Germinal center (tissue), 1 donor: ENCODE results near the gene C1orf94.
"Not testable (repeated sequence)": the region's sequence is repeated elsewhere in the genome, so short reads cannot be mapped to it uniquely, and the experiment has no call there.

Experiments used
- DNase-seq: peaks from one replicate; pipeline ENCODE4 v3.0.0; 2012; ENCODE audit warnings: mixed read lengths, low spot score

Gene C1orf94

GRCh38 chr1:34164771-34165391 is 11.8 kb upstream of the C1orf94 start, which contains the start of gene CSMD2:
Gene CSMD2, minus strand, starts transcription at chr1:34165230. Its CDS starts 133 bp downstream, at chr1:34165097.
- DNase-seq: no peak

GRCh38 chr1:34165422-34165921 is 11.2 kb upstream of the C1orf94 start:
- no peak for DNase-seq

GRCh38 chr1:34166191-34166624 is 10.5 kb upstream of the C1orf94 start:
- no peak for DNase-seq

GRCh38 chr1:34166625-34167361 is 9.9 kb upstream of the C1orf94 start:
- DNase-seq: no peak

- DNase-seq: no peak
Measured at GRCh38 chr1:34167389-34167788, 9.3 kb upstream of the C1orf94 start.

DNA sequence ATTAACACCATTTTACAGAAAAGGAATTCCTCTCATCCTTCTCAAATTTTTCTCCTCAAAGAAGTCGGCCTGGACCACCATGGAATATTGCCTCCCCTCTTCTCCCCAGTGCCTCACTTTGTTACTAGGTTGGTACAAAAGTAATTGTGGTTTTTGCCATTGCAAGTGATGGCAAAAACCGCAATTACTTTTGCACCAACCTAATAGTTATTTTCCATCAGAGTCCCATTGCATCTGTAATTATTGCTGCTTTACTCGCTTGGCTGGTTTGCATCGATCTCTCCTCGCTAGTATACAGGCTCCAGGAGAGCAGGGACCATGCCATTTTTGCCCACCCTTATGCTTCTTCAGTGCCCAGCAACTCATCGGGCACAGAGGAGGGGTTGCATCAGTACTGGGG is 963 bp upstream of the C1orf94 start:
- no peak for DNase-seq

GRCh38 chr1:34178072-34178471 is 1.4 kb downstream of the C1orf94 start:
- no peak for DNase-seq

- DNase-seq: not testable (repeated sequence)
Measured at GRCh38 chr1:34183381-34183780, 6.7 kb downstream of the C1orf94 start.

GRCh38 chr1:34186741-34187494 is 10.2 kb downstream of the C1orf94 start:
- DNase-seq: no peak

GRCh38 chr1:34188418-34188817 is 11.7 kb downstream of the C1orf94 start:
- DNase-seq: no peak

DNA sequence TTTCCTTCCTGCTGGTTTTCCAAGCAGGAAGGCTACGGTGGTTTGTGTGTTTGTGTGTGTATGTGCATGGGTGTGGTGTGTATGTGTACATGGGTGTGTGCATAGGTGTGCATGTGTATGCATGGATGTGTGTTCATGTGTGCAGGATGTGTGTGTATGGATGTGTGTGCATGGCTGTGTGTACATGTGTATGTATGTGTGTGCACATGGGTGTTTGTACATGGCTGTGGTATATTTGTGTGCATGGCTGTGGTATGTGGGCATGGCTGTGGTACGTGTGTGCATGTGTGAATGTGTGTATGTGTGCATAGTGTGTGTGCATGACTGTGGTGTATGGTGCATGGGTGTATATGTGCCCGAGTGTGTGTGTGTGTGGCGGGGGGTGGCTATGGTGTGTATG is 12.3 kb downstream of the C1orf94 start:
- no peak for DNase-seq

DNA sequence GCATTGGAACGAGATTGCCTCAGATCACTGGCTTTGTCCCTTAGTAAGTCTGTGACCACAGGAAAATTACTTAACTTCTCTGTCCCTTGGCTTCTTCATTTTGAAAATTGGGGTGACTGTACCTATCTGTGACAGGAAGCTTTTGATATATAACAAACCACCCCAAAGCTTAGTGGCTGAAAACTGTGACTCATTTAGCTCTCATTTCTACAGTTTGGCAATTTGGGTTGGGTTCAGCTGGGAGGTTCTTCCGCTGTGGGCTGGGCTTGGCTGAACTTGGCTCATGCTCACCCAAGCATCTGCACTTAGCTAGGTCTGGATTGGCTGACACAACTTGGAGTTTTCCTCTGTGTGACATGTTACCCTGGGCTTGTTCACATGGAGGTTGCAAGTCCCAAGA is 14.0 kb downstream of the C1orf94 start:
- DNase-seq: no peak

DNA sequence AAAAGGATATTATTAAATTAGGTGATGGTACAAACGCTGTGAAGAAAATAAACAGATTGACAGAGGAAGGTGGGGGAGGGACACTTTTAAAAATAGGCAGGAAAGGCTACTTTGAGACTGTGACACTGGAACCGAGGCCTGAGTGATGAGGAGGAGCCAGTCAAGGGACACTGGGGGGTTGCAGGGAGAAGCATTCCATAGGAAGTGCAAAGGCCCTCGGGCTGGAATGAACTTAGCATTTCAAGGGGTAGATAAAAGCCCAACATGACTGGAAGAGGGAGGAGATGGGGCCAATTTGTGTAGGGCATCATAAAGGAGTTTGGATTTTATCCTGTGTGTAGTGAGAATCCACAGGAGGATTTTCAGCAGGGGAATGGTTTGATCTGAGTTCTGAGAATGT is 15.9 kb downstream of the C1orf94 start:
- DNase-seq: no peak

DNA sequence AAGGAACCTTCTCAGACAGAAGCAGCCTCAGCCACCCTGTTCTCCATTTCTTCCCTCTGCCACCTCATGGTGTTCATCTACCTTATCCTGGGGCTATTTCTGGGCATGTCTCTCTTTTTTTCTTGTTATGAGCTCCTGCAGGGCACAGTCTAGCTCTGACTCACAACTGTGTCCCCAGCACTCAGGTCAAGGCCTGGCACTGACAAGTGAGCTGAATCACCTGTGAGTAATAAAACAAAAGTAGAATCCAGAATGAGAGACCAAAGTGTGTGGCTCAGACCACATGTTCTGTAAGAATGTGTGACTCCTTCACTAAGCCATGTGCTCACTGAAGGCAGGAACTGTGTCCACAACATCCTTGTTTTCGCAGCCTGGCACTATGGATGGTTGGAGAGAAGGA is 23.2 kb downstream of the C1orf94 start:
- no peak for DNase-seq

DNA sequence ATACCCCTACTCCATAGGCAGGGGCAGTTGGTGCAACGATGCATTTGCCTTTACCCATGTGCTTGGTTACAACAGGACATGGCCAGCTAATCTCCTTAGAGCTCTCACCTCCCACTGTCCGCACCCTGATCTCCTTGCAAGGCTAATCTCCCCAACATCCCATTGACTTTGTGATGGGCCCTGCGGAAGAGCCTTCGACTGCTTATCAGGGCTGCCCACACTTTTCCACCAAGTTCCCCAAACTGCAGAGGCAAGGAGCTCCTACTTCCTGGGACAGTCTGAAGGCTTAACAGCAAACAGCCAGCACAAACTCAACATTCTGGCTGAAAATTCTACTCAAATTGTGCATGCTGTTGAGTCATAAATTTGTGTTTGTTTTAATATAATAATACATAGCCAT is 36.0 kb downstream of the C1orf94 start:
- no peak for DNase-seq

DNA sequence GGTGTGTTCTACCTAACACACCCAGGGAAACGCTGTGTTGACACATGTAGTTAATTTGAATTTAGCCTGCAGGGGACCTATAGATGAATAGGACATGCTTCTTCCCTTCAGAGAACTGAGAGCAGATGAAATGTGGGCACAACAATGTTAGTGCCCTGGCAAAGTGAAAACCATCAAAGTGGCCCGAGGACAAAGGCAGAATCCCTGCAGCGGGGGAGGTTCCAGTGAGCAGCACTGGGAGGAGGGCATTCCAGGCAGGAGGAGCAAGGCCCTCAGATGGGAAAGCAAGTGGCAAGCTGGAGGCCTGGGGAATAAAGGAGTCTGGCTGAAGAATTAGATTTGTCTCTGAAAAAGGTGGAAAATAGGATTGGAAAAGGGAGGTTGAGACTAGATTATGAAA is 37.2 kb downstream of the C1orf94 start:
- no peak for DNase-seq

- DNase-seq: no peak
Measured at GRCh38 chr1:34231441-34231840, 54.7 kb downstream of the C1orf94 start.

DNA sequence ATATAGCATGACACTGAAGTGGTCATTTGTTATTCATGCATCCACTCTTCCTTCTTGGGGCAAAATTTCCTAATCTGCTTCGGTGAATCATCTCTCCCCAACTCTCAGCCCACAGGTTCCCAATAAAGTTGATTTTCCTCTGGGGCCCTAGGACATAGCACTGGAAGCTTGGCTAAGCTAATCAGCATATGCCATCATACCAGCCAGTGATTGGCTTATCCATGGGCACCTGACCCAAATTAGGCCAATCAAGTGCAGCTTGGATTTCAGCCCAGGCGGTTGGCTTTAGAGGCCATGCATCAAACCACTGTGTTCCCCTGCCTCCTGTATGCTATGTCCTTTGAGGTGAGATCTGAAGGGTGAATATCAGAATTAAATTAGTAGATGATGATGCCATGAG is 58.9 kb downstream of the C1orf94 start:
- DNase-seq: no peak

DNA sequence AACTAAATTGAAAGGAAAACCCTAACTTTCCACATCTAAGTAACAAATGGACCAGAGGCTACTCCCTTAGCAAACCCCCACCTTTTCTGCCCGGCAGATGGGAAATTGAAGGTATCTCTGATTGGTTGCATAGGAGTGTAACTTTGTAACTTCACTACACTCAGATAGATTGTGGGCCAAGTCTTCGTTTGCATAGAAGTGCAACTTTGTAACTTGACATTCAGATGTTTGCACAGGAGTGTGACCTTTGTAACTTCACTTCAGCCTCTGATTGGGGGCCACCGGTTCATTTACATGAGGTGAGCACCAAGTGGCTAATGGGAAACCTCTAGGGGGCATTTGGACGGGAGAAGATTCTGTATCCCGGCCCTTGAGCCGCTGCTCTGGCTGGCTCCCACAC is 59.4 kb downstream of the C1orf94 start:
- no peak for DNase-seq

DNA sequence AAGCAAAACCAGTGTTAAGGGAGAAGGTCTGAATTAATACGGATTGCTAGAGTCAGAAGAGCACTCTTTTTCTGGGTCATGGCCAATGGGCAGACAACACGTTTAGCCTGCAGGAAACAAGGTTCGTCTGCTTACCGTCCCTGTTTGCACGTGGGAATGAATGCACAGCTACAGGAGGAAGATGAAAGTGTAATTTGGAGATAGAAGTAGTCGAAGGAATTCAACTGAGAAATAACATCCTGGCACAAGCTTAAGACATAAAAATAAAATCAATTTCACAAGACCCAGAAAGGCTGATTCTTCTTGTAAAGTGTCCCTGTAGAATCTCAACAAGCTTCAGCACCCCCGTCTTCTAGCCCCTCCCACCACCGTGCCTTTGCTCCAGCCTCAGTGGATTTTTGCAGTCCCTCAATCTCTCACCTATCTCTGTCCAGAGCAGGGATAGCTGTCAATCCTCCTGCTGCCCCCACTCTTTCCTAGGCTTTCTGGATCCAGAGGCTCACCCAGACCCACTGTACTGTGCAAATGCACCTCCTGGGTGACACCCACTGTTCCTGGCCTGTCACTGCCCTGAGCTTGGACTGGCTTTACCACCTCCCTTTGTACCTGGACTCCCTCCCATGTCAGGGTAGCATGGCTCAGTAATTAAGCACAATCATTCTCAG is 60.6 kb downstream of the C1orf94 start:
- DNase-seq: no peak

GRCh38 chr1:34245967-34246366 is 69.3 kb downstream of the C1orf94 start:
- no peak for DNase-seq

DNA sequence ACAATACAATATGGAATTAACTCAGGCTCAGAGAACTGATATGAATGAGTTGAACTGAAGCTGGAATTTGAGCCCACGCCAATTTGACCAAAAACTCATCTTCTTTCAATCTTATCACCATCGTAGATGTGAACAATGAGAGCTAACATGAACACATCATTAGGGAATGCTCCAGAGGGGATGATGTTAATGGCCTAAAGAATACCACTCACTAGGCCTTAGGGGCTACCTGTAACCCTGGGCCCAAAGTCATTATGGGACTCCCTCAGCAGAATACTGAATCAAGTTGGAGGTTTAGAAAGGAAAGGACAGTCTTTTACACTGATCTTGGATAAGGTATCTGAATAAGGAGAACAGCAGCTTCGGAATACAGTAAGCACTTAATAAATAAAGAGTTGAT is 73.6 kb downstream of the C1orf94 start:
- DNase-seq: no peak
